Activated CD8-positive, alpha-beta T cell treated with anti-CD3 and anti-CD28 coated beads for 36 hours (primary cell): ENCODE data around the gene HSH2D. TPM values are rescaled to one million over a fixed set of nuclear protein-coding genes. Genes with fewer than 3 reads are reported as not detected.

ENCODE experiments used
- ATAC-seq: fragments of 200-7000 bp; cut with Tn5 transposase; one replicate; pipeline ENCODE4 v1.10.0; 2021; ENCODE audit warnings: mild to moderate bottlenecking, moderate library complexity
- CTCF ChIA-PET: fragments of 350-600 bp; sonication (Branson Sonifier 250); formaldehyde crosslinking; loops from one replicate; lab custom pipeline; 2021; ENCODE audit warnings: antibody characterized with exemption; lab: Charles Lee
- POLR2A ChIA-PET: fragments of 350-600 bp; sonication (Branson Sonifier 250); formaldehyde crosslinking; loops from one replicate; lab custom pipeline; 2021; ENCODE audit warnings: antibody characterized with exemption; lab: Charles Lee
- DNase-seq: peaks from one replicate; pipeline ENCODE4 v3.0.0-alpha.2; 2020
- H3K27ac Mint-ChIP-seq: one replicate; pipeline ENCODE4 v1.8.0; 2021; ENCODE audit warnings: mild to moderate bottlenecking, mixed read lengths
- H3K27me3 Mint-ChIP-seq: one replicate; pipeline ENCODE4 v1.8.0; 2021; ENCODE audit warnings: mixed read lengths
- H3K36me3 Mint-ChIP-seq: one replicate; pipeline ENCODE4 v1.8.0; 2021; ENCODE audit warnings: low read depth, mixed read lengths
- H3K4me1 Mint-ChIP-seq: one replicate; pipeline ENCODE4 v1.8.0; 2021; ENCODE audit warnings: low read depth, mixed read lengths
- H3K4me3 Mint-ChIP-seq: one replicate; pipeline ENCODE4 v1.8.0; 2021; ENCODE audit warnings: mild to moderate bottlenecking, moderate library complexity, mixed read lengths
- H3K9me3 Mint-ChIP-seq: one replicate; pipeline ENCODE4 v1.8.0; 2021; ENCODE audit warnings: mixed read lengths
- CTCF ChIP-seq: fragments of 200-600 bp; IDR thresholded peaks from one replicate; pipeline ENCODE4 v1.8.0; 2022; ENCODE audit warnings: antibody characterized with exemption, mild to moderate bottlenecking
- intact Hi-C: fragments of 100-400 bp; cut with micrococcal nuclease; formaldehyde crosslinking; loops from one replicate; pipeline ENCODE4 v1.10.0; 2022
- total RNA-seq, 2 experiments: library from RNA; stranded (reverse); gene quantifications; one replicate each; pipeline ENCODE4 v1.2.3, GENCODE V29; 2021

Gene HSH2D
- total RNA-seq, 2 experiments from 2014 or later = 23.5 to 25.5 TPM

GRCh38 chr19:16205205-16206045 lies 61.9 kb downstream of the HSH2D start:
- no peaks in the 10 kb centered on the region for H3K27me3 Mint-ChIP-seq
- no peak overlapping the region for H3K4me3 Mint-ChIP-seq
- POLR2A ChIA-PET = interaction anchor here (1.7 to 2.3 kb wide), 2 partner anchors 10 to 13 kb away, joined by 5 to 7 read pairs; no protein-coding TSS in a partner anchor
- no peak overlapping the region for H3K27ac Mint-ChIP-seq
- H3K36me3 Mint-ChIP-seq = peaks cover 66% of the 10 kb centered on the region
- no peaks in the 10 kb centered on the region for H3K9me3 Mint-ChIP-seq
- ATAC-seq (no peak), DNase-seq (no peak)
- CTCF ChIA-PET = interaction anchor here (0.9 to 1.0 kb wide), 2 partner anchors 9 to 177 kb away, joined by 3 read pairs; no protein-coding TSS in a partner anchor
- H3K4me1 Mint-ChIP-seq = peaks cover 73% of the 10 kb centered on the region
- intact Hi-C loops = no loop called here
- no peak for TF ChIP-seq CTCF

GRCh38 chr19:16206046-16206605 lies 62.6 kb downstream of the HSH2D start:
- intact Hi-C loops = no loop called here
- Mint-ChIP-seq H3K27me3 (no peaks in the 10 kb centered on the region), H3K9me3 (peaks cover 2% of the 10 kb centered on the region), H3K36me3 (peaks cover 66% of the 10 kb centered on the region), H3K27ac (peak overlapping the region; percentile 36), H3K4me1 (peaks cover 69% of the 10 kb centered on the region), H3K4me3 (no peak overlapping the region)
- DNase-seq (no peak), ATAC-seq (no peak)
- no peak for TF ChIP-seq CTCF
- POLR2A ChIA-PET = interaction anchor here (1.3 to 2.3 kb wide), 3 partner anchors 9 to 20 kb away, joined by 4 to 7 read pairs (median 5); no protein-coding TSS in a partner anchor
- CTCF ChIA-PET = interaction anchor here (0.9 kb wide), 1 partner anchor 177 kb away, joined by 3 read pairs; no protein-coding TSS in a partner anchor

- intact Hi-C loops = no loop called here
- ATAC-seq (no peak), DNase-seq (no peak)
- Mint-ChIP-seq H3K4me3 (no peak overlapping the region), H3K4me1 (peaks cover 70% of the 10 kb centered on the region), H3K9me3 (peaks cover 2% of the 10 kb centered on the region), H3K27ac (peak overlapping the region; percentile 47), H3K27me3 (no peaks in the 10 kb centered on the region), H3K36me3 (peaks cover 69% of the 10 kb centered on the region)
- TF ChIP-seq CTCF = no peak
- ChIA-PET POLR2A (interaction anchor here (0.6 to 1.3 kb wide), 2 partner anchors 19 to 21 kb away, joined by 3 to 4 read pairs; no protein-coding TSS in a partner anchor), CTCF (no interaction called here)
Measured at GRCh38 chr19:16206637-16207036, 63.2 kb downstream of the HSH2D start.

GRCh38 chr19:16207063-16207462 lies 63.6 kb downstream of the HSH2D start:
- H3K4me3 Mint-ChIP-seq = no peak overlapping the region
- ChIA-PET CTCF (interaction anchor here (1.1 to 1.2 kb wide), 2 partner anchors 21 to 210 kb away, joined by 3 read pairs; no protein-coding TSS in a partner anchor), POLR2A (interaction anchor here (0.6 to 1.3 kb wide), 4 partner anchors 8 to 1985 kb away, joined by 3 to 4 read pairs (median 3); no protein-coding TSS in a partner anchor)
- peaks cover 7% of the 10 kb centered on the region for H3K9me3 Mint-ChIP-seq
- H3K36me3 Mint-ChIP-seq = peaks cover 71% of the 10 kb centered on the region
- TF ChIP-seq CTCF = no peak
- intact Hi-C loops = no loop called here
- ATAC-seq = no peak
- no peak for DNase-seq
- H3K27me3 Mint-ChIP-seq = no peaks in the 10 kb centered on the region
- peak overlapping the region; percentile 83 for H3K27ac Mint-ChIP-seq
- peaks cover 70% of the 10 kb centered on the region for H3K4me1 Mint-ChIP-seq
